Neural progenitor cell (in vitro differentiated cells): ENCODE results near the gene ANXA2. TPM values are rescaled to one million over a fixed set of nuclear protein-coding genes. Genes with fewer than 3 reads are reported as not detected.

Experiments used
- DNase-seq: peaks from one replicate; pipeline ENCODE4 v3.0.0-alpha.2; 2016; ENCODE audit warnings: low spot score
- H2AFZ ChIP-seq: fragments of 200-600 bp; sonication (generic); replicated peaks from 2 replicates; pipeline ENCODE4 v1.6.1; 2016; ENCODE audit warnings: antibody characterized with exemption
- H3F3A ChIP-seq: fragments of 200-600 bp; sonication (generic); 2 replicates; pipeline ENCODE4 v1.6.1; 2016; ENCODE audit warnings: antibody characterized with exemption, low read depth
- H3K27ac ChIP-seq: fragments of 200-600 bp; sonication (generic); 2 replicates; pipeline ENCODE4 v1.5.1; 2016; ENCODE audit warnings: mild to moderate bottlenecking
- H3K27me3 ChIP-seq: fragments of 200-600 bp; sonication (generic); 2 replicates; pipeline ENCODE4 v1.6.1; 2016; ENCODE audit warnings: mild to moderate bottlenecking, moderate library complexity
- H3K36me3 ChIP-seq: fragments of 200-600 bp; sonication (generic); 2 replicates; pipeline ENCODE4 v1.5.1; 2016
- H3K4me1 ChIP-seq: fragments of 200-600 bp; sonication (generic); 2 replicates; pipeline ENCODE4 v1.6.1; 2016; ENCODE audit warnings: mixed run types
- H3K4me2 ChIP-seq: fragments of 200-600 bp; sonication (generic); 2 replicates; pipeline ENCODE4 v1.6.1; 2016
- H3K4me3 ChIP-seq: fragments of 200-600 bp; sonication (generic); 2 replicates; pipeline ENCODE4 v1.5.1; 2016
- H3K79me2 ChIP-seq: fragments of 200-600 bp; sonication (generic); 2 replicates; pipeline ENCODE4 v1.6.1; 2016; ENCODE audit warnings: low read depth
- H3K9ac ChIP-seq: fragments of 200-600 bp; sonication (generic); 2 replicates; pipeline ENCODE4 v1.6.1; 2016
- H3K9me3 ChIP-seq: fragments of 200-600 bp; sonication (generic); 2 replicates; pipeline ENCODE4 v1.5.1; 2016; ENCODE audit warnings: low read depth
- H4K20me1 ChIP-seq: fragments of 200-600 bp; sonication (generic); 2 replicates; pipeline ENCODE4 v1.6.1; 2016; ENCODE audit warnings: low read depth
- H3K27ac Mint-ChIP-seq: 3 replicates; pipeline ENCODE4 v1.8.0; 2021; ENCODE audit warnings: mixed read lengths
- H3K27me3 Mint-ChIP-seq: 2 replicates; pipeline ENCODE4 v1.8.0; 2022; ENCODE audit warnings: low read depth, mild to moderate bottlenecking, inconsistent platforms, moderate library complexity, mixed read lengths; ENCODE audit not compliant: insufficient read depth
- H3K36me3 Mint-ChIP-seq: 3 replicates; pipeline ENCODE4 v1.8.0; 2021; ENCODE audit warnings: mixed read lengths
- H3K4me1 Mint-ChIP-seq: 3 replicates; pipeline ENCODE4 v1.8.0; 2021; ENCODE audit warnings: mixed read lengths
- H3K4me3 Mint-ChIP-seq: 3 replicates; pipeline ENCODE4 v1.8.0; 2021; ENCODE audit warnings: mild to moderate bottlenecking, moderate library complexity, mixed read lengths
- H3K9me3 Mint-ChIP-seq: 3 replicates; pipeline ENCODE4 v1.8.0; 2020; ENCODE audit warnings: mixed read lengths
- EZH2 ChIP-seq: fragments of 200-600 bp; sonication (generic); IDR thresholded peaks from 2 replicates; pipeline ENCODE4 v1.6.1; 2017; ENCODE audit warnings: antibody characterized with exemption, mild to moderate bottlenecking, moderate library complexity
- EZH2phosphoT487 ChIP-seq: fragments of 200-600 bp; sonication (generic); IDR thresholded peaks from 2 replicates; pipeline ENCODE4 v1.6.1; 2017; ENCODE audit warnings: antibody characterized with exemption
- total RNA-seq: library from RNA; depleted of rRNA; stranded (reverse); fragments of >200 nt; gene quantifications from 2 replicates; pipeline ENCODE4 v1.2.3, GENCODE V29; 2015; ENCODE audit warnings: low replicate concordance
- TF ChIP-seq, protein P1 (sequence below): fragments of 200-600 bp; sonication (generic); IDR thresholded peaks from 2 replicates; pipeline ENCODE4 v1.5.1; 2017; ENCODE audit warnings: antibody characterized with exemption, mild to moderate bottlenecking

ANXA2 gene
- total RNA-seq, 1 donor from 2014 or later, result 20.1 TPM

DNA sequence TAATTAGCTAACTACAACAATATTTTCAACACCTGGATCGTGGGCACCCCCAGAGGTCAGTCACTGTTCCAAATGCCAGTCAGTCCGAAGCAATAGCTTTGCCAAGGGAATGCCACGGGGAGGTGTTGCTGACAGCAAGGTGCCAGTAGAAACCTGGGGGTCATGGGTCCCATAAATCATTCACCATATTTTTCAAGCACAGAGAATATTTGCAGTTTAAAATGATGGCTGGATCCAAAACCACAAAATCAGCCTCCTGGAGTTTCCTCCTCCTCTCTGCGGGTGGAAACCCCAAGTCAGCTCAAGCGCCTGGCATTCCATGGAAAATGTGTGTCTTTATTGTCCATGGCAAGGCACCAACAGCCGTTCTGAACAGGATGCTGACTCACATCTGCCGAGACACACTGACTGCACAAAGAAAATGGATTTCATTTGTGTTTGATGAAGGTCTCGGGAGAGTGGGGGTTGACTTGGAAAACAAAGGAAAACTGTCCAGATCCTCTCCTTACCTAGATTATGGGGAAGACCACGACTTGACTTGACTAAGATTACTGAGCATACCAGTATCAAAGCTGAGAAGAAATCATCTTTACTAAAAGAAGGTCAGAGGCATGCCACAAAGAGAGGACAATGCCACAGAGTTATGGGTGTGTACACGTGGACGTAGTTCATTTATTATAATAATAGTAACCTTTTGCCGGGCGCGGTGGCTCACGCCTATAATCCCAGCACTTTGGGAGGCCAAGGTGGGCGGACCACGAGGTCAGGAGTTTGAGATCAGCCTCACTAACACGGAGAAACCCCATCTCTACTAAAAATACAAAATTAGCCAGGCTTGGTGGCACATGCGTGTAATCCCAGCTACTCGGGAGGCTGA lies 26.4 kb downstream of the ANXA2 start:
- H2AFZ ChIP-seq, result no peak overlapping the region
- H3K9ac ChIP-seq, result no peak overlapping the region
- Mint-ChIP-seq H3K4me3 (no peak overlapping the region), H3K27me3 (peaks cover 2% of the 10 kb centered on the region), H3K27ac (peak overlapping the region; percentile 40), H3K9me3 (peaks cover 3% of the 10 kb centered on the region), H3K4me1 (peaks cover 70% of the 10 kb centered on the region), H3K36me3 (peaks cover 8% of the 10 kb centered on the region)
- H3F3A ChIP-seq, result no peaks in the 10 kb centered on the region
- H3K9me3 ChIP-seq, result no peaks in the 10 kb centered on the region
- H3K4me1 ChIP-seq, result peaks cover 41% of the 10 kb centered on the region
- no peaks in the 10 kb centered on the region for H4K20me1 ChIP-seq
- H3K27ac ChIP-seq, result no peak overlapping the region
- TF ChIP-seq EZH2 (no peak), EZH2phosphoT487 (no peak)
- TF ChIP-seq, protein P1, sequence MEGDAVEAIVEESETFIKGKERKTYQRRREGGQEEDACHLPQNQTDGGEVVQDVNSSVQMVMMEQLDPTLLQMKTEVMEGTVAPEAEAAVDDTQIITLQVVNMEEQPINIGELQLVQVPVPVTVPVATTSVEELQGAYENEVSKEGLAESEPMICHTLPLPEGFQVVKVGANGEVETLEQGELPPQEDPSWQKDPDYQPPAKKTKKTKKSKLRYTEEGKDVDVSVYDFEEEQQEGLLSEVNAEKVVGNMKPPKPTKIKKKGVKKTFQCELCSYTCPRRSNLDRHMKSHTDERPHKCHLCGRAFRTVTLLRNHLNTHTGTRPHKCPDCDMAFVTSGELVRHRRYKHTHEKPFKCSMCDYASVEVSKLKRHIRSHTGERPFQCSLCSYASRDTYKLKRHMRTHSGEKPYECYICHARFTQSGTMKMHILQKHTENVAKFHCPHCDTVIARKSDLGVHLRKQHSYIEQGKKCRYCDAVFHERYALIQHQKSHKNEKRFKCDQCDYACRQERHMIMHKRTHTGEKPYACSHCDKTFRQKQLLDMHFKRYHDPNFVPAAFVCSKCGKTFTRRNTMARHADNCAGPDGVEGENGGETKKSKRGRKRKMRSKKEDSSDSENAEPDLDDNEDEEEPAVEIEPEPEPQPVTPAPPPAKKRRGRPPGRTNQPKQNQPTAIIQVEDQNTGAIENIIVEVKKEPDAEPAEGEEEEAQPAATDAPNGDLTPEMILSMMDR, result no peak
- peaks cover 74% of the 10 kb centered on the region for H3K27me3 ChIP-seq
- DNase-seq, result no peak
- no peaks in the 10 kb centered on the region for H3K36me3 ChIP-seq
- H3K4me3 ChIP-seq, result no peak overlapping the region
- H3K4me2 ChIP-seq, result no peak overlapping the region
- no peaks in the 10 kb centered on the region for H3K79me2 ChIP-seq

- Mint-ChIP-seq H3K4me1 (peaks cover 63% of the 10 kb centered on the region), H3K27ac (no peak overlapping the region), H3K27me3 (peaks cover 4% of the 10 kb centered on the region), H3K36me3 (peaks cover 8% of the 10 kb centered on the region), H3K4me3 (no peak overlapping the region), H3K9me3 (peaks cover 6% of the 10 kb centered on the region)
- H3K4me3 ChIP-seq, result no peak overlapping the region
- peaks cover 73% of the 10 kb centered on the region for H3K27me3 ChIP-seq
- H3K9ac ChIP-seq, result no peak overlapping the region
- H3K79me2 ChIP-seq, result no peaks in the 10 kb centered on the region
- peaks cover 39% of the 10 kb centered on the region for H3K4me1 ChIP-seq
- no peaks in the 10 kb centered on the region for H3F3A ChIP-seq
- H2AFZ ChIP-seq, result no peak overlapping the region
- H3K27ac ChIP-seq, result no peak overlapping the region
- no peaks in the 10 kb centered on the region for H3K9me3 ChIP-seq
- no peak for TF ChIP-seq EZH2phosphoT487
- H3K36me3 ChIP-seq, result no peaks in the 10 kb centered on the region
- H4K20me1 ChIP-seq, result no peaks in the 10 kb centered on the region
- DNase-seq, result no peak
- H3K4me2 ChIP-seq, result no peak overlapping the region
These were observed 27.0 kb downstream of the ANXA2 start for GRCh38 chr15:60370869-60371136.

GRCh38 chr15:60370105-60370868 lies 27.5 kb downstream of the ANXA2 start:
- no peak for DNase-seq
- H3K4me1 Mint-ChIP-seq, result peaks cover 58% of the 10 kb centered on the region
- Histone ChIP-seq H3K27ac (no peak overlapping the region), H3K79me2 (no peaks in the 10 kb centered on the region), H3F3A (no peaks in the 10 kb centered on the region), H3K27me3 (peaks cover 68% of the 10 kb centered on the region), H3K4me3 (no peak overlapping the region), H3K9me3 (no peaks in the 10 kb centered on the region), H3K4me2 (no peak overlapping the region), H4K20me1 (no peaks in the 10 kb centered on the region), H3K9ac (no peak overlapping the region), H3K36me3 (no peaks in the 10 kb centered on the region), H2AFZ (no peak overlapping the region), H3K4me1 (peaks cover 34% of the 10 kb centered on the region)
- H3K4me3 Mint-ChIP-seq, result no peak overlapping the region
- no peak overlapping the region for H3K27ac Mint-ChIP-seq
- H3K36me3 Mint-ChIP-seq, result peaks cover 8% of the 10 kb centered on the region
- H3K9me3 Mint-ChIP-seq, result peaks cover 9% of the 10 kb centered on the region
- peaks cover 4% of the 10 kb centered on the region for H3K27me3 Mint-ChIP-seq
- no peak for TF ChIP-seq EZH2phosphoT487

DNA sequence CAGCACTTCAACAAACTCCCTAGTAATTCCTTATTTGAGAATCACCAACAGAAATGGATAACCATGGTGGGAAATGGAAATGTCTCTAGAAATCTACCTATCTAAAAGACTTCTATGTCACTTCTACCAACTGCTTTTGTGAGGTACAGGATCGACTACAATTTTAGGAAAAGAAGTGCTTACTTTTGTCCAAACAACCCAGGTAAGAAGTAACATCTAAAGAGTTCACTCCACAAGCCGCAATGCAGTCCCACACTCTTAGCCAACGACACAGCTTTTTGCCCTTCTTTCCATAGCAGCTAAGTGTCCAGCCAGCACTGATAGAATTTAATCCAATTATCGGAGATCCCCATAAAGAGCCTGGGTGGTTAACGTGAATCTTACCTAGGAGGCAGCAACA lies 28.1 kb downstream of the ANXA2 start:
- Histone ChIP-seq H3K4me2 (no peak overlapping the region), H3K27ac (no peak overlapping the region), H3F3A (no peaks in the 10 kb centered on the region), H4K20me1 (no peaks in the 10 kb centered on the region), H3K79me2 (no peaks in the 10 kb centered on the region), H3K4me1 (peaks cover 28% of the 10 kb centered on the region), H3K36me3 (no peaks in the 10 kb centered on the region), H3K27me3 (peaks cover 62% of the 10 kb centered on the region), H3K4me3 (no peak overlapping the region), H3K9ac (no peak overlapping the region), H2AFZ (no peak overlapping the region), H3K9me3 (no peaks in the 10 kb centered on the region)
- H3K4me1 Mint-ChIP-seq, result peaks cover 52% of the 10 kb centered on the region
- no peak for DNase-seq
- TF ChIP-seq, protein P1, result no peak
- no peak for TF ChIP-seq EZH2phosphoT487
- no peak overlapping the region for H3K27ac Mint-ChIP-seq
- H3K27me3 Mint-ChIP-seq, result peaks cover 4% of the 10 kb centered on the region
- H3K36me3 Mint-ChIP-seq, result peaks cover 9% of the 10 kb centered on the region
- peaks cover 11% of the 10 kb centered on the region for H3K9me3 Mint-ChIP-seq
- H3K4me3 Mint-ChIP-seq, result no peak overlapping the region
